Measurements from ENCODE around the gene BORCS8. TPM values are rescaled to one million over a fixed set of nuclear protein-coding genes. Genes with fewer than 3 reads are reported as not detected.

The BORCS8 gene
- total RNA-seq, result 10 to 100 TPM in 3 of 4 donors, 1 to 10 TPM in 1; 9.4 to 28.8 (median 14.7) TPM

DNA sequence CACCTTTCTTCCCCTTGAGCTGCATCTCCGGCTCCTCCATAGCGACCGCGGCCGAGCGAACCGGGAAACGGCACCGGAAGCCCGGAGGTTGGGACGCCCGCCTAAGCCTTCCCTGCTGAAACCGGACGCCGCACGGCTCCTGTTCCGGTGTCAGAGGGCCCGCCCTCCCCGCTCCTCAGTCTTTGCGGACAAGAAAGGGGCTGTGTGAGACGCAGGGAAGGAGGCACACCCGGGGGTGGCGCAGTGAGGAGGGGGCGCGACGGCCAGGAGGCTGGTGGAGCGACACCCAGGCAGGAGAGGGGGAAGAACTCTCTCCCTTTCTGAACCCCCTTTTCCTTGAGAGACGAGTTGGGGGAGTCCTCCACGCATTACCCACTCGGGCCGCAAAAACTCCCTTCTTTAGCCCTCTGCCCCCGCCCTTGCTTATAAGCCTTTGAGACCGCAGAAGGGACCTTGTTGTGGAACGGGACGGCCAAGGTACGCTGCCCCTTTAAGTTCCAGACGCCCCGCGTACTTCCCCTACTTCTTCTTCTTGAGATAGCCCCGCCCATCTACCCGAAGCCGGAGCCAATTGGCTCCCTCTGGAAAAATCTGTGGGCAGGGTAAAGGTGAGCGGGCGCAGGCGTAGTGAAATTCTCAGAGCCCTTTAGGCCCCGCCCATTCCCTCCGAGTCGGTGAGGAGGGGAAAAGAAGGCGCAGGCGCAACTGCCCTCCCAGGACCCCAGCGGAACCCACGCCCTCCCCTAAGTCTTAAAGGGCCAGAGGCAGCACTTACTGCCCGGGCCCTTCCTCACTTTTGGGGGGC, at the start of gene BORCS8, which contains the start of gene RFXANK:
Gene BORCS8 (minus strand): TSS at position 75 of the 805 bp plus-strand sequence. CDS start 35 bp downstream, at position 40.
Gene RFXANK (plus strand): TSS at position 181 of the 805 bp plus-strand sequence. CDS start 1,689 bp downstream, outside the sequence.
- peak within 1 kb of the TSS; percentile 81 to 86 for H3K4me3 ChIP-seq
- TF ChIP-seq EP300 (IDR thresholded peaks at IDR 0.05), result no peak
- peak in 1 of 2 donors; percentile 36 for TF ChIP-seq POLR2A (IDR thresholded peaks at IDR 0.05)
- TF ChIP-seq POLR2AphosphoS5 (IDR thresholded peaks at IDR 0.05), result peak; percentile 68
- TF ChIP-seq CTCF (IDR thresholded peaks at IDR 0.05), result no peak
- H3K27ac ChIP-seq, result peak within 1 kb of the TSS; percentile 94 to 100 (median 98)
- peaks cover 0 to 56% (median 34%) of the 10 kb centered on the region in 3 donors for H3K4me1 ChIP-seq
- no peaks in the 10 kb centered on the region for H3K27me3 ChIP-seq
- no peaks in the 10 kb centered on the region for H3K9me3 ChIP-seq
- WGBS, 2 donors (ENCODE audit: low coverage in 1 of 2), result 0 to 3% methylated on average over 4 to 6 of the region's 53 CpGs
- ATAC-seq, result peak; percentile 97
- peaks cover 0 to 19% of the 10 kb centered on the region in 2 donors for H3K36me3 ChIP-seq

GRCh38 chr19:19240476-19240875, 48.5 kb upstream of the BORCS8 start:
- Histone ChIP-seq H3K4me3 (no peak overlapping the region), H3K27me3 (peaks cover 52% of the 10 kb centered on the region), H3K9me3 (peaks cover 0 to 11% (median 0%) of the 10 kb centered on the region in 3 donors), H3K4me1 (no peaks in the 10 kb centered on the region), H3K27ac (no peak overlapping the region), H3K36me3 (no peaks in the 10 kb centered on the region)
- WGBS, 2 donors (ENCODE audit: low coverage in 1 of 2), result no CpG with 5 or more reads among the region's 9 CpGs
- ATAC-seq, result no peak
- TF ChIP-seq POLR2A (IDR thresholded peaks at IDR 0.05), result no peak
- no peak for TF ChIP-seq POLR2AphosphoS5 (IDR thresholded peaks at IDR 0.05)
- no peak for TF ChIP-seq CTCF (IDR thresholded peaks at IDR 0.05)
- no peak for TF ChIP-seq EP300 (IDR thresholded peaks at IDR 0.05)

DNA sequence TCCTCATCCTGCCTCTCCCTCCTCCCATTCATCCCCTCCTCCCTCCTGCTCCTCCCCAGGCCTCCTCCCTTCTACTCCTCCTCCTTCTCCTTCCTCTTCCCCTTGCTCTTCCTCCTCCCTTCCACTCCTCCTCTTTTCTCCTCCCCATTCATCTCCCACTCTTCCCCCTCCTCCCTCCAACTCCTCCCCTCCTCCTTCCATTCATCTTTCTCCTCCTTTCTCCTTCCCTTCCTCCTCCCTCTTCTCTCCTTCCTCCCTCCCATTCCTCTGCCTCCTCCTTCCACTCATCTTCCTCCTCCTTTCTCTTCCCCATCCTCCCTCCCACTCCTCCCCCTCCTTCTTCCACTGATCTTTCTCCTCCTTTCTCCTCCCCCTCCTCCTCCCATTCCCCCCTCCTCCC, 47.7 kb upstream of the BORCS8 start:
- no peak overlapping the region for H3K27ac ChIP-seq
- no peak for ATAC-seq
- peaks cover 55% of the 10 kb centered on the region for H3K27me3 ChIP-seq
- H3K36me3 ChIP-seq, result no peaks in the 10 kb centered on the region
- no peak overlapping the region for H3K4me3 ChIP-seq
- H3K9me3 ChIP-seq, result peaks cover 0 to 19% (median 0%) of the 10 kb centered on the region in 3 donors
- H3K4me1 ChIP-seq, result no peaks in the 10 kb centered on the region
- TF ChIP-seq POLR2A (IDR thresholded peaks at IDR 0.05) (no peak), POLR2AphosphoS5 (IDR thresholded peaks at IDR 0.05) (no peak), EP300 (IDR thresholded peaks at IDR 0.05) (no peak), CTCF (IDR thresholded peaks at IDR 0.05) (no peak)

- peaks cover 62% of the 10 kb centered on the region for H3K27me3 ChIP-seq
- H3K4me3 ChIP-seq, result no peak overlapping the region
- TF ChIP-seq POLR2A (IDR thresholded peaks at IDR 0.05), result no peak
- TF ChIP-seq CTCF (IDR thresholded peaks at IDR 0.05), result no peak
- TF ChIP-seq EP300 (IDR thresholded peaks at IDR 0.05), result no peak
- TF ChIP-seq POLR2AphosphoS5 (IDR thresholded peaks at IDR 0.05), result no peak
- no peak overlapping the region for H3K27ac ChIP-seq
- ATAC-seq, result no peak
- WGBS, 2 donors (ENCODE audit: low coverage in 1 of 2), result 60 to 84% methylated on average over 4 to 5 of the region's 18 CpGs
- no peaks in the 10 kb centered on the region for H3K36me3 ChIP-seq
- peaks cover 0 to 32% (median 0%) of the 10 kb centered on the region in 3 donors for H3K9me3 ChIP-seq
- no peaks in the 10 kb centered on the region for H3K4me1 ChIP-seq
These were observed 46.4 kb upstream of the BORCS8 start for GRCh38 chr19:19238126-19238894.

Data from gastroesophageal sphincter (tissue), 4 donors.